ENCODE data around the gene CTH.
A peak's percentile ranks its signal among the peaks of the same experiment; 100 is the strongest.
"Not testable (repeated sequence)": the region's sequence is repeated elsewhere in the genome, so short reads cannot be mapped to it uniquely, and the experiment has no call there.

Gene CTH

DNA sequence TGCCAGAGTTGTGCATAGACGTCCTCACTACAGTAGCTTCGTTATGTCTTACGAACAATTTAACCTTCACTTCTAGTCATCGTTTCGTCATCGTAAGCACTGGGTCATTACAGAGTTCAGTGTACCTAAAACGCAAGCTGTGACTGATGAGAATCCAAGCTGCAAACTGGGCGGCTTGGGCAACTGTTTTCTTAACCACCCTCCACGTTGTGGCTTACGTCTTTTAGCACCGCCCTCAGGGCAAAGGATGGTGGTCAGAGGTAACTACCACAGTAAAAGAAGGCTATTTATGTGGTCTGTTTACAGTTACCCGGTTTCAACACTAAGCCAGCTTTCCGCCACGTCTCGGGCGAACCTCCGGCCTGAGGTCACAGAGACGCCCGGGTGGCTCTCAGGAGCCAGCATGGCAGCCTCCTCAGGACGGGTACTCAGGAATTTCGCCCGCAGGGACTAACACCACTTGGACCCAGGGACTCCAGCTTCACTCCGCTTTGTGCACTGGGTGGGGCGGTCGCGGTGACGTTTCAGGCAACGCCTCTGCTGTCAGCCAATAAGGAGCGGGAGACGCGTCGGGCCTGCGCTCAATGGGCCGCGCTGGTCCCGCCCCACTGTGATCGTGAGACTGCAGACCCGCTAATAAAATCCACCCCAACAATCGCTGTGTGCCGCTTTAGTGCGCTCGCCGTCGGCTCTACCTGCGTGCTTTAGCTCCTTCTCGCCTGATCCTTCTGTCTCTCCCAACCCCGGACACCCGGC lies at the start of gene CTH:
Gene CTH (plus strand): TSS at position 665 of the 756 bp plus-strand sequence. CDS start 148 bp downstream, outside the sequence.
- peak; percentile 97 for DNase-seq (ENCODE audit: low spot score)

DNA sequence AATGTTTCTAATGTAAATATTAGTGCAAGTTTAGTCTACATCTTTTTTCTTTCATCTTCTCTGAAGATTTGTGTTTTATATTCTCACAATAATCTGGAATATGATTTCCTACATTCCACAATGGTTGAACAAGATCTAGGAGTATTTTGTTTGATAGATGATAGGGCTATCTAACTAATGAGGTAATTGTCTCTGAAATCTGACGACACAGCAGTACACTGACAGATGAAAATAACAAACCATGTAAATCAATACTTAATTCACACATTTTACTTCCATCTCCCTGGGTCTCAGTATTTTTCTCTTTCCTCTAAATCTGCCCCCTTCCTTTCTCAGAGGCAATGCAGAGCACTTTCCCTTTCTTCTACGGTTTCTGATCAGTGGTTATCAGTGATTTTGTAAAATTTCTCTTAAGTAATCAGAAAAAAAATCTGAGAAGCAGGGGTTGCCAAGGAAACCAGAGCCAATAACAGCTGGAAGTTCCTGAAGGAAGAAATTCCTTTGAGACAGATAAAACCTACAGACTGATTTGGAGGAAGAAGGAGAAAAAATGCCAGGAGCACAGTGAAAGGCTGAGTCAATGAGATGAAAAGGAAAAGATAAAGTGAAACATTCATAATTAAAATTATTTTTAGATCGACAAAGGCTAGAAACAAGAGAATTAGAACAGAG lies 49.2 kb upstream of the CTH start:
- no peak for DNase-seq (ENCODE audit: low spot score)

DNA sequence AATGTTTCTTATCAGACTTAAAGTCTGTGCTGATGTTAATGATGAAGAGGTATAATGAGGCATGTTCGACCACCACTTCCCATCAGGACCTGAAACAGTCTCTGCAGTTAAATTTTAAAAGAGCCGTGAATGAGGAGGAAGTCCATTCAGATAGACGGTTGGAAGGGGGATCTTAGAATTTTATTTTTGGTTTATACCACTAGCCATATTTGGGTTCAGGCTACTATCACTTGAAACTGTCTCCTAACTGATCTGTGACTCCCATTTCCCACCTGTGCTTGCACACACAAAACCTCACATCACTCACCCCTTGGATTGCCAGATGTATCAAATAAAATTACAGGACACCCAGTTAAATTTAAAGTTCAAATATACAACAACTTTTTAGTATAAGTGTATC lies 46.6 kb upstream of the CTH start:
- no peak for DNase-seq (ENCODE audit: low spot score)

DNA sequence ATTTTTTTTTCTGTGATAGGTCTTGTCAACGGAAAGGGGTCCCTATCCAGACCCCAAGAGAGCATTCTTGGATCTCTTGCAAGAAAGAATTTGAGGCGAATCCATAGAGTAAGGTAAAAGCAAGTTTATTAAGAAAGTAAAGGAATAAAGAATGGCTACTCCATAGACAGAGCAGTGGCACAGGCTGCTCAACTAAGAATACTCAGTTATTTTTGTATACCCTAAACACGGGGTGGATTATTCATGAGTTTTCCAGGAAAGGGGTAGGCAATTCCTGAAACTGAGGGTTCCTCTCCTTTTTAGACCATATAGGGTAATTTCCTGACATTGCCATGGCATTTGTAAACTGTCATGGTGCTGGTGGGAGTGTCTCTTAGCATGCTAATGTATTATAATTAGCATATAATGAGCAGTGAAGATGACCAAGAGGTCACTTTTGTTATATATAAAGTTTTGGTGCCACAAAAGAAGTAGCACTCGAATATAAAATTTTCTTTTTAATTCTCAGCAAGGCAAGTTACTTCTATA lies 44.6 kb upstream of the CTH start:
- DNase-seq (ENCODE audit: low spot score) = not testable (repeated sequence)

DNA sequence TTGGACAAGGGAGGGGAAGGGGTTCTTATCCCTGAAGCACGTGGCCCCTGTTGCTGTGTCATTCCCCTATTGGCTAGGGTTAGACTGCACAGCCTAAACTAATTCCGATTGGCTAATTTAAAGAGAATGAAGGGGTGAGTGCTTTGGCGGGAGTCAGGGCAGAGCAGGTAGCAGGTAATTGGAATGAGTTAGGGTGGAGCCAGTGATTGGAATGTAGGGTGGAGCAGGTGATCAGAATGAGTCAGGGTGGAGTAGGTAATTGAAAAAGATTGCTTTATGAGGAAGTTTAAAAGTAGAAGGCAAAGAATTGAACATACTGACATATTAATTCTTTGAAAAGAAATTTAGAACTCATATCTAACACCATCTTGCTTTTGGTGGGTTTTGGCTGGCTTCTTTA lies 44.1 kb upstream of the CTH start:
- not testable (repeated sequence) for DNase-seq (ENCODE audit: low spot score)

DNA sequence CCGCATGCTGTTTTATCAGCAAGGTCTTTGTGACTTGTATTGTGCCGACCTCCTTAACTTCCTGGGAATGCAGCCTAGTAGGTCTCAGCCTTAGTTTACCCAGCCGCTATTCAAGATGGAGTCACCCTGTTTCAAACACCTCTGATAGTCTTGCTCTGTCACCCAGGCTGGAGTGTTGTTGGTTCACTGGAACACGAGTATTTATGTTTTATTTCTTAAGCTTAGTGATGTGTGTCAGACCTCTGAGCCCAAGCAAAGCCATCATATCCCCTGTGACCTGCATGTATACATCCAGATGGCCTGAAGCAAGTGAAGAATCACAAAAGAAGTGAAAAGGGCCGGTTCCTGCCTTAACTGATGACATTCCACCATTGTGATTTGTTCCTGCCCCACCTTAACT lies 43.7 kb upstream of the CTH start:
- DNase-seq (ENCODE audit: low spot score) = not testable (repeated sequence)

DNA sequence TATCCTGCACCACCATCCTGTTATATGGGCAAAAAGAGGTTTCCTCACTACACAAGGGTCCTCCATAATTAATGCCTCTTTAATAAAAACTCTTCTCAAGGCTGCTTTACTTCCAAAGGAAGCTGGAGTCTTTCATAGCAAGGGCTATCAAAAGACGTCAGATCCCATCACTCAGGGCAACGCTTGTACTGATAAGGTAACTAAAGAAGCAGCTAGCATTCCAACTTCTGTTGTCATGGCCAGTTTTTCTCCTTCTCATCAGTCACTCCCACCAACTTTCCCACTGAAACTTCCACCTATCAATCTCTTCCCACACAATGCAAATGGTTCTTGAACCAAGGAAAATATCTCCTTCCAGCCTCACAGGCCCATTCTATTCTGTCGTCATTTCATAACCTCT lies 39.5 kb upstream of the CTH start:
- DNase-seq (ENCODE audit: low spot score) = not testable (repeated sequence)

DNA sequence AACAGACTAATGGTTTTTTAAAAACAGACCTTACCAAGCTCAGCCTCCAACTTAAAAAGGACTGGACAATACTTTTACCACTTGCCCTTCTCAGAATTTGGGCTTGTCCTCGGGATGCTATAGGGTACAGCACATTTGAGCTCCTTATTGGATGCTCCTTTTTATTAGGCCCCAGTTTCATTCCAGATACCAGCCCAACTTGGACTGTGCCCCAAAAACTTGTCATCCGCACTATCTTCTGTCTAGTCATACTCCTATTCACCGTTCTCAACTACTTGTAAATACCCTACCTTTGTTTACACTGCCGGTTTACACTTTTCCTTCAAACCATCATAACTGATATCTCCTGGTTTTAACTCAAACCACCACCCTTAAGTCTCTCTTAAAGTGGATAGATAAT lies 38.6 kb upstream of the CTH start:
- no peak for DNase-seq (ENCODE audit: low spot score)

DNA sequence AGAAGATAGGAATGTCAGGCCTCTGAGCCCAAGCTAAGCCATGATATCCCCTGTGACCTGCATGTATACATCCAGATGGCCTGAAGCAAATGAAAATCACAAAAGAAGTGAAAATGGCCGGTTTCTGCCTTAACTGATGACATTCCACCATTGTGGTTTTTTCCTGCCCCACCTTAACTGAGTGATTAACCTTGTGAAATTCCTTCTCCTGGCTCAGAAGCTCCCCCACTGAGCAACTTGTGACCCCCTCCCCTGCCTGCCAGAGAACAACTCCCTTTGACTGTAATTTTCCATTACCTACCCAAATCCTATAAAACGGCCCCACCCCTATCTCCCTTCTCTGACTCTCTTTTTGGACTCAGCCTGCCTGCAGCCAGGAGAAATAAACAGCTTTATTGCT lies 37.5 kb upstream of the CTH start:
- DNase-seq (ENCODE audit: low spot score) = not testable (repeated sequence)

DNA sequence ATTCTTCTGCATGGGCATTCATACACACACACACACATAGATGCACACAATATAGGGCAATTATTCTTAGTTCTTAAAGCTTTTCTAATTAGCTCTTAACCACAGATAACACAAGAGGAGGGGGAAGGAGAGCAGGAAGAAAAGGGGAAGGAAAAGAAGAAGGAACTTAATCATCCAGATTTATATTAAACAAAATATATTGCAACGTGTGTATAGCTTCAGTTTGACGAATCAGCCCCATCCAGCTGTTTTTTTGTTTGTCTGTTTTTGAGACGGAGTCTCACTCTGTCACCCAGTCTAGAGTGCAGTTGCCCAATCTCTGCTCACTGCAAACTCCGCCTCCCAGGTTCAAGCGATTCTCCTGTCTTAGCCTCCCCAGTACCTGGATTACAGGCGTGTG lies 34.9 kb upstream of the CTH start:
- no peak for DNase-seq (ENCODE audit: low spot score)

DNA sequence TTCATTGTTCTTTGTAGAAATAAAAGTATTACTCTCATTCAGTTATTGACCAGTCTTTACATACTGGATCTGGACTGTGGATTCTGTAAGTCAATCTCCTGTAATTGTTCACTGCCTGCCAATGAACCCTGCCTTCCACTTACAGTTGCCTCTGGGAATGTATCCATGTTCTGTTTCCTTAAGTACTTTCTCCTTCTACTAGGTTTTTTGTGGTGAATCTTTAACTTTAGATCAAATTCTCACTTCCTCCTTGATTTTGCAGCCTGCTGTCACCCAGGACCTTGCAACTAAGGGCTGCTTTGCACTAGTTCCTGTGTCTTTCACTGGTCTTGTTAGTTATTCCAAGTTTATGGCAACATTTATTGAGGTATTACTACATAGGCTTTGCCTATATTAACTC lies 28.4 kb upstream of the CTH start:
- no peak for DNase-seq (ENCODE audit: low spot score)

DNA sequence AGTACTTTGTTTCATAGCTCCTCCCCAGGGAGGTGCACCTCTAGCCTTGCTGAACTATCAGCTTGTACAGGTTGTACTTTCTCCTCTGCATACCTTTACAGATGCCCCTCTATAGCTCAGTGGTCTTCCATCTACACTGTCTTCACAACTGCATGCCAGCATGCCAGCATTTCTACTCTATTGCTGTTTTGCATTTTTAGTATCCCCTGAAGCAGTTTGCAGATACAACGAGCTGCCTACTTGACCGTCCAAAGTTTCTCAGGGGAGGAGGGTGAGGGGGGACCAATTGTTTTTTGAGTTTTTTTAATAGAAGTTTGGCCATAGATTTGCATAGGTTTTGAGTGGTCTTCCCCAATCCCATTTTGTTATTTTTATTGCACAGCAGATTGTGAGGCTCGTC lies 27.6 kb upstream of the CTH start:
- no peak for DNase-seq (ENCODE audit: low spot score)

DNA sequence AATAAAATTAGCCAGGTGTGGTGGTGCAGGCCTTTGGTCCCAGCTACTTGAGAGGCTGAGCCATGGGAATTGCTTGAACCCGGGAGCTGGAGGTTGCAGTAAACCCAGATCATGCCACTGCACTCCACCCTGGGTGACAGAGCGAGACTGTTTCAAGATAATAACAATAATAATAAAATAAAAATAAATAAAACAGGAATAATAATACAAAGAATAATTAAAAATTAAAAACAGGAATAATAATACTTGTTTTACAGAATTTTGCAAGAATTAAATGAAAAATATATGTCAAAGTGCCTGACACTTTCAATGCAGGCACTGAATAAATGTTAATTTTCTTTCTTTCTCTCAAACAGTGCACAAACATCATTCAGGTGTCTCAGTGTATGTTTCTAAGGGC lies 26.5 kb upstream of the CTH start:
- no peak for DNase-seq (ENCODE audit: low spot score)

DNA sequence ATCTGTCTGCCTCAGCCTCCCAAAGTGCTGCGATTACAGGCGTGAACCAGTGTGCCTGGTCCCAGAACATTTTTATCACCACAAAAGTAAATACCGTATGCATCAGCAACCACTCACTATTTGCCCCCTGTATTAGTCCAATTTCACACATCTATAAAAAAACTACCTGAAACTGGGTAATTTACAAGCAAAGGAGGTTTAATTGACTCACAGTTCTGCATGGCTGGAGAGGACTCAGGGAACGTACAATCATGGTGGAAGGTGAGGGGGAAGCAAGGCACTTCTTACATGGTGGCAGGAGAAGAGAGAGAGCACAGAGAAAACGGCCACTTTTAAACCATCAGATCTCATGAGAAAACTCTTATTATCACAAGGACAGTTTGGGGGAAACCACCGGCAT lies 25.6 kb upstream of the CTH start:
- DNase-seq (ENCODE audit: low spot score) = no peak

DNA sequence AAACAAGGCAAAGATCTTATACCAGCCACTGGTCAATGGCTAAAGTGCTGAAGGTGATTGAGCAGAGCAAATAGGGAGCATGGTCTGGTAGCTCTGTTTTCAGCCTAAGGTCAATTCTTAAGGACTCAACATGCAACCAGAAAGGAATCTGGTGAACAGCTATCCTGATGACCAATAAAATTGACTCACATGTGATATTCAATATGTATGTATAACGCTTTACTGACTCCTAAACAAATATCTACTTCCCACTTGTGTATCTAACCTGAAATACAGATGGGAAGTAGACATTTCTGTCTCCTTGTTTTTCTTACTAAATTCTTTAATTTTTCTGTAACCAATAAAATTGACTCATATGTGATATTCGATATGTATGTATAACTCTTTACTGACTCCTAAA lies 24.9 kb upstream of the CTH start:
- no peak for DNase-seq (ENCODE audit: low spot score)

DNA sequence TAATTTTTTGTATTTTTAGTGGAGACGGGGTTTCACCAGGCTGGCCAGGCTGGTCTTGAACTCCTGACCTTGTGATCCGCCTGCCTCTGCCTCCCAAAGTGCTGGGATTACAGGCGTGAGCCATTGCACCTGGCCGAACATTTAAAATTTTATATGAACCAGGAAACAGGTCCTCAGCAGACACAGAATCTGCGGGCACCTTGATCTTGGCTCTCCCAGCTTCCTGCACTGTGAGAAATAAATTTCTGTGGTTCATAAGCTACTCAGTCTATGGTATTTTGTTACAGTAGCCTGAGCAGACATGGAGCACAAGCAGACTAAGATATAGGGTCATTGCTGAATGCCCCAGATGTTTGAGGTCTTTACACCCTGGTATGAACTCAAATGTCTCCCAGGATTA lies 23.6 kb upstream of the CTH start:
- DNase-seq (ENCODE audit: low spot score) = no peak

DNA sequence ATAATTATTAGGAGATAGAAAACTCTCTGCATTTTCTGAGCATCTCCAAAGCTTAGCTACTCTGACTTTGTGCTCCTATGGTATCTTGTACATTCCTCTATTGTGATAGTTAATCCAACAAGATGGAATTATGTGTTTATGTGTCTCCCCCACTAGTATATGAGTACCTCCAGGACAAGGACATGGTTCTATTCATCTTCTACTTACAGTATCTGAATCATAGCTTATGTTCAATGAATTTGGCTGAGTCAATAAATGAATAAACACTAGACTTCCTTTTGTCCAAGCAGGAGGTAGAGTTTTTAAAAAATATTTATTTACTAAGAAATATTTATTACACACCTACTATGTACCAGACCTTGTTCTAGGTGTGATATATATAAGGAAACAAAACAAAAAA lies 18.4 kb upstream of the CTH start:
- no peak for DNase-seq (ENCODE audit: low spot score)

DNA sequence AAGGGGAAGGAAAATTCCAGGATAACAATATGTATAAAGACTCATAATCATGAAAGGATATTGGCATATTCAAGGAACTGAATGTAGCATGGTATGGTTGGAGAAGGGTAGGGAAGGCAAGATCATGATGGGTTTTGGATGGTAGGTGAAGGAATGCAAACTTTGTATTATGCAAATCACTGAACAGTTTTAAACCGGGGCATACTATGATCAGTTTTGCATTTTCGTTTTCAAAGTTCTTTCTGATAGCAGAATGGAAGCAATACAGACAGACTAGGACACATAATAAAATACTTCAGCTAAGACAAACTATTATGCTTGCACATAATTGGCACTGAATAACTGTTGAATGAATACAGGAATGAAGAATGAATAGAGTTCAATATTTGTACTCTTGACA lies 14.5 kb upstream of the CTH start:
- no peak for DNase-seq (ENCODE audit: low spot score)

DNA sequence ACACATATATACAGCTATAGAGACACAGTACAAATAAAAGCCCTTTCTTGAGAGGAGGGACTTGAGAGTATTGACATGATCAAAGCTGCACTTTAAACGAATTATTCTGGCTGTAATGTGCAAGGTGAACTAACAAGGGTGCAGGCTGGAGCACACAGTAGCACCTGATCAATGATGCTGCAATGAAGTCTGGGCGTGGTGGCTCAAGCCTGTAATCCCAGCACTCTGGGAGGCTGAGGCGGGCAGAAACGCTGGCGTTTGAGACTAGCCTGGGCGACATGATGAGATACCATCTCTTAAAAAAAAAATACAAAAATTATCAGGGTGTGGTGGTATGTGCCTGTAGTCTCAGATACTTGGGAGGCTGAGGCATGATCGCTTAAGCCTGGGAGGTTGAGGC lies 14.1 kb upstream of the CTH start:
- no peak for DNase-seq (ENCODE audit: low spot score)

DNA sequence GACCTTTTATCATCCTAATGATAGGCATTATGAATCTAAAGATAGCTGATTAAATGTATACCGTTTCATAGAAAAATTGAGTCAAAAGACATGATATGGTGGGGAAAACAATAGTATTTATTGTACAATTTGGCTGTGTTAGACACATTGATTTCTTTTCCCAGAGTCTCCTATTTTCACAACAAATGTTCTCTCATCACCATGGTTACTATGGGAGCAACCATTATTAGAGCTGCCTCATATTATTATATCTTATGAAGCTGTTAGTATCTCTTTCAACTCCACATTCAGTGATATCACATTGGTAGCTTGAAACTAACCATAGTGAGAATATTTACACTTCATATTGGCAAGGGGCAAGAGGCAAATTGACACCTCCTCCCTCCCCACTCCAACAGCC lies 10.7 kb upstream of the CTH start:
- no peak for DNase-seq (ENCODE audit: low spot score)

DNA sequence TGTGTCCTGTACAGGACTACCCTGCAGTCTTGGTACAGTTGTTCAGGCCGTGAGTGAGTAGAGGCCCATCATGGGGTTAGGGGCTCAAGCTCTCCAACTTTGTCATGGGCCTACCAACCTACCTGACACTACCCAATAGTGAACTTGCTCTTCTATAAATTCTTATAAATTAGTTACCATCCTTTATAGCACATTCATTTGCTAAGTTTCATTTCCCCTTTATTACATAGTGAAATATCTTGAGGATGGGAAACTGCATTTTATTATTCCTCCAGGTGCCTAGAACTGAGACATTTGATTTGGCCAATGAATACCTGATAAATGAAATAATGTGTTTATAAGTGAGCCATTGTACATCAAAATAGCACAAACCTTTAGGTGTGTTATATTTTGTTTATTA lies 9.1 kb upstream of the CTH start:
- DNase-seq (ENCODE audit: low spot score) = no peak

DNA sequence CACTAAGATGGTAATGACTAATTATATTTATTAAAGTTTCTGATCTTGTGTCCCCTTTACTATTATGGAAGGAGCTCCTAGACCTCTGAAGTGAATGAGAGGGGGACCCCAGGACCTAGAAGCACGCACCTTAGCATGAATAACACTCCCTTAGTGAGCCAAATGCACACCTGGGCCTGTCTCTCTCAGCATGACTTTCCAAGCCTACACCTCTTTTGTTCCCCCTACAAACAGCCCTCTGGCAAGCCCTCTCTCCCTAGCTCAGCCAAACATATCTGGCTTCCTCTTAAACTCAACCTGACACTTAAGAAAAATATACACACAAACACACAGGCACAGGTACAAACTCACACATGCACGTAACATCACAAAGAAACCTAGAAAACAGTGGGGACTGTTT lies 7.3 kb upstream of the CTH start:
- no peak for DNase-seq (ENCODE audit: low spot score)

DNA sequence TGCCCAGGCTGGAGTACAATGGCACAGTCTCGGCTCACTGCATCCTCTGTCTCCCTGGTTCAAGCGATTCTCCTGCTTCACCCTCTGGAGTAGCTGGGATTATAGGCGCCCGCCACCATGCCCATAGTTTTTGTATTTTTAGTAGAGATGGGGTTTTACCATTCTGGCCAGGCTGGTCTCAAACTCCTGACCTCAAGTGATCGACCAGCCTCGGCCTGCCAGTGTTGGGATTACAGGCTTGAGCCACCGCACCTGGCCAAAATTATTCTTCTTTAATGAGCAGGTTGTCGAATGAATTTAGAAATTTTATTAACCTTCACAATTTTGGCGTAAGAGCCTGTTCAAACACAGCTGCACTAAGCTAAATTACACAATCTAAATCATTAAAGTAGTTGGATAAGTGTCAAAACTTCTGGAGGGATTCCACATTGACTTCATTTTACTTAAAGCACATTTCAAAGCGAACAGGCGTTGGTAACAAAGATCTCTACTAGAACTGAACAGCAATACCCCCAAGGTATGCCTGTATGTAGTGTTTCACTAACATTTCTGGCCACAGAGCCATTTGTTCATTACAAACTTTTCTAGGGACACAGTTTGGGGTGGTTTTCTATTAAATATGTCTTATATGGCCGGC lies 5.2 kb upstream of the CTH start:
- no peak for DNase-seq (ENCODE audit: low spot score)

Data from RKO (cell line).